CD14-positive monocyte (primary cell): Measurements from ENCODE around the gene PNMA6E. TPM values are rescaled to one million over a fixed set of nuclear protein-coding genes. Genes with fewer than 3 reads are reported as not detected.

Experiments used
- DNase-seq, 3 donors: peaks; one replicate each; pipeline ENCODE4 v3.0.0-alpha.2; 2011 to 2022
- H2AFZ ChIP-seq: 2 replicates; pipeline ENCODE4 v1.6.0; 2012; ENCODE audit warnings: mild to moderate bottlenecking, low read depth, low read length, inconsistent platforms; ENCODE audit not compliant: insufficient read depth, poor library complexity, severe bottlenecking
- H3K27ac ChIP-seq, 2 donors: 1 replicate in 1 of 2; 2 replicates in 1 of 2; pipeline ENCODE4 v1.5.1; 2012 to 2013; ENCODE audit warnings: low read length in 2 of 2, control low read depth in 1 of 2, inconsistent platforms in 1 of 2, low read depth in 1 of 2, mild to moderate bottlenecking in 1 of 2
- H3K27me3 ChIP-seq, 2 donors: one replicate each; pipeline versions ENCODE4 v1.6.0 to v1.6.1; 2011 to 2013; ENCODE audit warnings: low read length in 2 of 2; ENCODE audit not compliant: control insufficient read depth in 2 of 2, insufficient read depth in 2 of 2
- H3K36me3 ChIP-seq, 2 donors: replicated peaks in 1 of 2; 1 replicate in 1 of 2; 2 replicates in 1 of 2; pipeline versions ENCODE4 v1.5.1 to v1.6.1; 2012 to 2013; ENCODE audit warnings: low read length in 2 of 2, control low read depth in 1 of 2, inconsistent platforms in 1 of 2, mild to moderate bottlenecking in 1 of 2; ENCODE audit not compliant: insufficient read depth in 2 of 2, control insufficient read depth in 1 of 2
- H3K4me1 ChIP-seq, 2 donors: 1 replicate in 1 of 2; 2 replicates in 1 of 2; pipeline versions ENCODE4 v1.5.1 to v1.6.1; 2012 to 2013; ENCODE audit warnings: low read length in 2 of 2, control low read depth in 1 of 2, inconsistent platforms in 1 of 2, mild to moderate bottlenecking in 1 of 2, moderate library complexity in 1 of 2; ENCODE audit not compliant: insufficient read depth in 2 of 2, control insufficient read depth in 1 of 2
- H3K4me2 ChIP-seq: replicated peaks from 2 replicates; pipeline ENCODE3; 2012; ENCODE audit warnings: low read length, moderate library complexity, mild to moderate bottlenecking; ENCODE audit not compliant: poor library complexity, severe bottlenecking; ENCODE audit errors: extremely low read depth
- H3K4me3 ChIP-seq, 3 experiments: fragments of 200-600 bp in 1 of 3; sonication (generic) in 1 of 3; replicated peaks in 1 of 3; 1 replicate in 2 of 3; 2 replicates in 1 of 3; pipeline ENCODE4 v1.5.1; 2011 to 2013; ENCODE audit warnings: low read length in 3 of 3, mild to moderate bottlenecking in 3 of 3, control low read depth in 2 of 3, low read depth in 2 of 3, inconsistent platforms in 1 of 3, moderate library complexity in 1 of 3
- H3K79me2 ChIP-seq: 2 replicates; pipeline ENCODE4 v1.6.0; 2012; ENCODE audit warnings: mild to moderate bottlenecking, control low read depth, inconsistent platforms, low read length, moderate library complexity; ENCODE audit not compliant: insufficient read depth
- H3K9ac ChIP-seq: 2 replicates; pipeline ENCODE4 v1.6.0; 2017; ENCODE audit warnings: low read length, mild to moderate bottlenecking; ENCODE audit not compliant: insufficient read depth, poor library complexity, severe bottlenecking
- H3K9me3 ChIP-seq, 2 donors: replicated peaks in 1 of 2; 1 replicate in 1 of 2; 2 replicates in 1 of 2; pipeline versions ENCODE4 v1.5.1 to v1.6.1; 2012 to 2013; ENCODE audit warnings: low read length in 2 of 2, control low read depth in 1 of 2; ENCODE audit not compliant: control insufficient read depth in 1 of 2, insufficient read depth in 1 of 2
- H4K20me1 ChIP-seq: 2 replicates; pipeline ENCODE4 v1.6.0; 2012; ENCODE audit warnings: mild to moderate bottlenecking, low read length, control low read depth, moderate library complexity; ENCODE audit not compliant: insufficient read depth
- H3K27ac Mint-ChIP-seq, 7 donors: one replicate each; pipeline ENCODE4 v1.8.0; 2020; ENCODE audit warnings: mild to moderate bottlenecking in 7 of 7, mixed read lengths in 7 of 7, moderate library complexity in 6 of 7, inconsistent platforms in 2 of 7
- H3K27me3 Mint-ChIP-seq, 3 donors: one replicate each; pipeline ENCODE4 v1.8.0; 2021 to 2022; ENCODE audit warnings: low read depth in 3 of 3, mild to moderate bottlenecking in 3 of 3, mixed read lengths in 3 of 3, moderate library complexity in 3 of 3, inconsistent platforms in 1 of 3
- H3K36me3 Mint-ChIP-seq, 2 donors: one replicate each; pipeline ENCODE4 v1.8.0; 2020; ENCODE audit warnings: mixed read lengths in 2 of 2, inconsistent platforms in 1 of 2, mild to moderate bottlenecking in 1 of 2
- H3K4me1 Mint-ChIP-seq: one replicate; pipeline ENCODE4 v1.8.0; 2020; ENCODE audit warnings: mild to moderate bottlenecking, mixed read lengths
- H3K4me3 Mint-ChIP-seq, 2 donors: one replicate each; pipeline ENCODE4 v1.8.0; 2020; ENCODE audit warnings: mild to moderate bottlenecking in 2 of 2, mixed read lengths in 2 of 2, moderate library complexity in 1 of 2
- H3K9me3 Mint-ChIP-seq, 7 donors: one replicate each; pipeline ENCODE4 v1.8.0; 2020 to 2022; ENCODE audit warnings: mixed read lengths in 7 of 7, mild to moderate bottlenecking in 6 of 7, moderate library complexity in 6 of 7, inconsistent platforms in 2 of 7
- WGBS: methylation state at CpG from one replicate; pipeline ENCODE4 v1.1.5; 2013; ENCODE audit warnings: missing lambda C conversion rate; ENCODE audit not compliant: insufficient coverage; 5-methylcytosine and 5-hydroxymethylcytosine counted together
- intact Hi-C, 2 donors: fragments of 100-400 bp; cut with micrococcal nuclease; formaldehyde crosslinking; loops; one replicate each; pipeline versions ENCODE4 v1.15.0 to v1.15.1; 2023
- polyA plus RNA-seq, 3 donors: library from polyadenylated mRNA; depleted of rRNA in 1 of 3; unstranded in 2 of 3; stranded (reverse) in 1 of 3; fragments of 300-500 nt in 2 of 3; fragments of >200 nt in 1 of 3; fragmentation: Illumina TruSeq in 2 of 3; gene quantifications; 1 replicate in 2 of 3; 2 replicates in 1 of 3; pipeline ENCODE4 v1.2.3, GENCODE V29; 2012 to 2021
- TF ChIP-seq, protein P1 (sequence below): fragments of 200-600 bp; IDR thresholded peaks from one replicate; pipeline ENCODE4 v1.8.0; 2022; ENCODE audit warnings: antibody characterized with exemption, mild to moderate bottlenecking

PNMA6E gene
- polyA plus RNA-seq, 3 donors = not detected

DNA sequence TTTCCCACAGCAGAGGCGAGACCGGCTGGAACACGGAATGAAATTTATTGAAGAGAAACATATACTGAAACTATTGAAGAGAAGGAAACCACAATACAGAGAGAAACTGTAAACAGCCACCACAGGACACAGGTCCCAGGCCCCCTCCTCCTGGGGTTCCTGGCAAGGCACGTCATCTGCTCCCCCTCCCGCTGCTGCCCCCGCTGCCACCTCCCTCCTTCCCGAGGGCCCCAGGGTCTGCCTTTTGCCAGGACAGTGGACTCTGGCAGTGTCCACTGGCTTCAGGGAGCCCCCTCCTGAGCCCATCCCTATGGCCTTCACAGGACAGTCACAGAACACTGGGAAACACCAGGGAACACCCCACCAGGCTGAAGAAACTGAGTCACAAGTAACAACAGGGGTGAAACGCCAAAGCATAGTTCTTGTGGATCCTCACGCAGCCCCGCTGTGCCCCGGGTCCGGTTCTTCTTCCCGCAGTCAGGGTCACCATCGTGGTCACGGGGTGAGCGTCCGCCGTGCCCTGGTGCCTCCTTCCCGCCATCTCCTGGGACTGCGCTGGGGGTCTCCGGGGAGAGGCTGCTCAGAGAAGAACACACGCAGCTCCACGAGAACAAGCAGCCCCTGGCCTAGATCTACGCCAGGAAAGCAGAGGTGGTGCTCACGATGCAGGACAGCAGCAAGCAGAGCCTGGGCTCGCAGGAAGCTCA, 5.4 kb downstream of the PNMA6E start:
- H3K27ac Mint-ChIP-seq = no peak overlapping the region
- peaks cover 0 to 6% (median 0%) of the 10 kb centered on the region in 7 donors for H3K9me3 Mint-ChIP-seq
- 64% methylated on average over 14 of the region's 26 CpGs for WGBS
- Histone ChIP-seq H3K79me2 (no peaks in the 10 kb centered on the region), H3K4me3 (no peak overlapping the region), H3K27ac (no peak overlapping the region), H3K36me3 (no peaks in the 10 kb centered on the region), H3K9me3 (peaks cover 0 to 5% of the 10 kb centered on the region in 2 donors), H3K9ac (no peak overlapping the region), H3K4me2 (no peak overlapping the region), H3K4me1 (peaks cover 0 to 2% of the 10 kb centered on the region in 2 donors), H3K27me3 (no peaks in the 10 kb centered on the region), H2AFZ (no peak overlapping the region), H4K20me1 (no peaks in the 10 kb centered on the region)
- H3K27me3 Mint-ChIP-seq = peaks cover 0 to 8% (median 3%) of the 10 kb centered on the region in 3 donors
- H3K4me1 Mint-ChIP-seq = peaks cover 4% of the 10 kb centered on the region
- intact Hi-C loops = no loop called here
- TF ChIP-seq, protein P1, sequence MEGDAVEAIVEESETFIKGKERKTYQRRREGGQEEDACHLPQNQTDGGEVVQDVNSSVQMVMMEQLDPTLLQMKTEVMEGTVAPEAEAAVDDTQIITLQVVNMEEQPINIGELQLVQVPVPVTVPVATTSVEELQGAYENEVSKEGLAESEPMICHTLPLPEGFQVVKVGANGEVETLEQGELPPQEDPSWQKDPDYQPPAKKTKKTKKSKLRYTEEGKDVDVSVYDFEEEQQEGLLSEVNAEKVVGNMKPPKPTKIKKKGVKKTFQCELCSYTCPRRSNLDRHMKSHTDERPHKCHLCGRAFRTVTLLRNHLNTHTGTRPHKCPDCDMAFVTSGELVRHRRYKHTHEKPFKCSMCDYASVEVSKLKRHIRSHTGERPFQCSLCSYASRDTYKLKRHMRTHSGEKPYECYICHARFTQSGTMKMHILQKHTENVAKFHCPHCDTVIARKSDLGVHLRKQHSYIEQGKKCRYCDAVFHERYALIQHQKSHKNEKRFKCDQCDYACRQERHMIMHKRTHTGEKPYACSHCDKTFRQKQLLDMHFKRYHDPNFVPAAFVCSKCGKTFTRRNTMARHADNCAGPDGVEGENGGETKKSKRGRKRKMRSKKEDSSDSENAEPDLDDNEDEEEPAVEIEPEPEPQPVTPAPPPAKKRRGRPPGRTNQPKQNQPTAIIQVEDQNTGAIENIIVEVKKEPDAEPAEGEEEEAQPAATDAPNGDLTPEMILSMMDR = no peak
- H3K36me3 Mint-ChIP-seq = no peaks in the 10 kb centered on the region
- no peak for DNase-seq
- no peak overlapping the region for H3K4me3 Mint-ChIP-seq

DNA sequence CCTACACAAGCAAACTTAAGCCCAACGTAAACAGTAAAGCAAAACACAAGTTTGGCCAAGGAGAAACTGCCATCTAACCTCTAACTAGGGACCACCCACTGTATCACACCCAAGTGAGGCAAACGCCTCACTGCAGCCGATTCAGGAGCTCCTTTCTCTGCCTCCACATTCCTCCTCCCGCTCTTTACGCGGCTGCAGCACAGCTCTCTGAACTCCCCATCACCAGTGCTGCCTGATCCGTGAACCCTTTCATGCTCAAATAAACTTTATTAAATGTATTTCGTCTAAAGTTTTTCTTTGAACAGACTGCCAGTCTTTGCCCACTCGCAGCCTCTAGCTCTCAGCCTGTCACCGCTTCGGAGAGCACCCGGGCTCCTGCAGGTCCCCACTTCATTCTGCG, 6.5 kb downstream of the PNMA6E start:
- Histone ChIP-seq H4K20me1 (no peaks in the 10 kb centered on the region), H3K27ac (no peak overlapping the region), H3K27me3 (no peaks in the 10 kb centered on the region), H3K79me2 (no peaks in the 10 kb centered on the region), H3K9me3 (peaks cover 0 to 12% of the 10 kb centered on the region in 2 donors), H3K4me1 (no peaks in the 10 kb centered on the region), H3K4me2 (no peak overlapping the region), H3K9ac (no peak overlapping the region), H3K36me3 (no peaks in the 10 kb centered on the region), H3K4me3 (no peak overlapping the region), H2AFZ (no peak overlapping the region)
- Mint-ChIP-seq H3K4me3 (no peak overlapping the region), H3K9me3 (peaks cover 0 to 4% (median 0%) of the 10 kb centered on the region in 7 donors), H3K27ac (no peak overlapping the region), H3K36me3 (no peaks in the 10 kb centered on the region), H3K4me1 (peaks cover 1% of the 10 kb centered on the region), H3K27me3 (peaks cover 0 to 8% (median 3%) of the 10 kb centered on the region in 3 donors)
- 88% methylated on average over 6 of the region's 13 CpGs for WGBS
- TF ChIP-seq, protein P1 = no peak
- intact Hi-C loops = no loop called here
- no peak for DNase-seq
